Measurements from ENCODE around the gene TKT. TPM values are rescaled to one million over a fixed set of nuclear protein-coding genes. Genes with fewer than 3 reads are reported as not detected.

Gene TKT
- total and polyA plus RNA-seq, 2 of the 8 experiments (the other 6 are each of a cell fraction or from before 2014, with no cell fraction given): 418 to 986 TPM

- TF ChIP-seq SRF (IDR thresholded peaks at IDR 0.05; ENCODE audit: low read depth, low read length) (no peak), FOSL1 (IDR thresholded peaks at IDR 0.05; ENCODE audit: insufficient read depth, low read depth, low read length) (no peak), TCF12 (IDR thresholded peaks at IDR 0.05; ENCODE audit: low read depth, low read length) (no peak), POLR2AphosphoS5 (IDR thresholded peaks at IDR 0.05; ENCODE audit: low read depth, low read length) (peak; percentile 73; the same call in 1 of the 2 replicates), RBBP5 (IDR thresholded peaks at IDR 0.05; ENCODE audit: borderline replicate concordance, low read depth, low read length) (no peak), GTF2F1 (IDR thresholded peaks at IDR 0.05; ENCODE audit: borderline replicate concordance, low read depth, low read length) (no peak), ZNF274 (IDR thresholded peaks at IDR 0.05; ENCODE audit: borderline replicate concordance, extremely low read depth, low read length) (no peak), KDM4A (IDR thresholded peaks at IDR 0.05; ENCODE audit: low read depth, low read length, severe bottlenecking) (no peak), POU5F1 (IDR thresholded peaks at IDR 0.05; ENCODE audit: low read depth, low read length) (no peak)
These were observed 35.8 kb downstream of the TKT start (continued) for GRCh38 chr3:53219895-53220483.

Data from H1 (cell line).